ENCODE data around the gene OR2AT4. TPM values are rescaled to one million over a fixed set of nuclear protein-coding genes. Genes with fewer than 3 reads are reported as not detected.

Gene OR2AT4
- total RNA-seq, 1 donor from 2014 or later: not detected

- TF ChIP-seq CTCF (IDR thresholded peaks at IDR 0.05): no peak
- no peak for DNase-seq (ENCODE audit: low spot score)
- no peak overlapping the region for H3K4me3 Mint-ChIP-seq (ENCODE audit: unreplicated experiment)
- H3K27me3 Mint-ChIP-seq (ENCODE audit: low read depth): peaks cover 35% of the 10 kb centered on the region
- H3K27ac Mint-ChIP-seq (ENCODE audit: unreplicated experiment): no peak overlapping the region
- H3K36me3 Mint-ChIP-seq (ENCODE audit: low read depth): peaks cover 1% of the 10 kb centered on the region
- H3K9me3 Mint-ChIP-seq (ENCODE audit: low read depth): no peaks in the 10 kb centered on the region
- peaks cover 4% of the 10 kb centered on the region for H3K4me1 Mint-ChIP-seq (ENCODE audit: low read depth)
Observed at GRCh38 chr11:75068559-75068958, 28.1 kb downstream of the OR2AT4 start.

GRCh38 chr11:75066061-75066460 lies 30.6 kb downstream of the OR2AT4 start:
- Mint-ChIP-seq H3K4me1 (ENCODE audit: low read depth) (no peaks in the 10 kb centered on the region), H3K27ac (ENCODE audit: unreplicated experiment) (no peak overlapping the region), H3K4me3 (ENCODE audit: unreplicated experiment) (no peak overlapping the region), H3K36me3 (ENCODE audit: low read depth) (peaks cover 1% of the 10 kb centered on the region), H3K9me3 (ENCODE audit: low read depth) (no peaks in the 10 kb centered on the region), H3K27me3 (ENCODE audit: low read depth) (peaks cover 23% of the 10 kb centered on the region)
- TF ChIP-seq CTCF (IDR thresholded peaks at IDR 0.05): no peak
- DNase-seq (ENCODE audit: low spot score): no peak

GRCh38 chr11:75063741-75064314 lies 32.8 kb downstream of the OR2AT4 start:
- TF ChIP-seq CTCF (IDR thresholded peaks at IDR 0.05): no peak
- Mint-ChIP-seq H3K27ac (ENCODE audit: unreplicated experiment) (no peak overlapping the region), H3K4me1 (ENCODE audit: low read depth) (no peaks in the 10 kb centered on the region), H3K9me3 (ENCODE audit: low read depth) (no peaks in the 10 kb centered on the region), H3K36me3 (ENCODE audit: low read depth) (peaks cover 3% of the 10 kb centered on the region), H3K27me3 (ENCODE audit: low read depth) (peaks cover 22% of the 10 kb centered on the region), H3K4me3 (ENCODE audit: unreplicated experiment) (no peak overlapping the region)
- no peak for DNase-seq (ENCODE audit: low spot score)

- Mint-ChIP-seq H3K9me3 (ENCODE audit: low read depth) (no peaks in the 10 kb centered on the region), H3K27me3 (ENCODE audit: low read depth) (peaks cover 9% of the 10 kb centered on the region), H3K27ac (ENCODE audit: unreplicated experiment) (no peak overlapping the region), H3K4me3 (ENCODE audit: unreplicated experiment) (no peak overlapping the region), H3K36me3 (ENCODE audit: low read depth) (peaks cover 3% of the 10 kb centered on the region), H3K4me1 (ENCODE audit: low read depth) (peaks cover under 1% of the 10 kb centered on the region)
- no peak for DNase-seq (ENCODE audit: low spot score)
- no peak for TF ChIP-seq CTCF (IDR thresholded peaks at IDR 0.05)
Observed at GRCh38 chr11:75059299-75059698, 37.4 kb downstream of the OR2AT4 start.

- H3K36me3 Mint-ChIP-seq (ENCODE audit: low read depth): peaks cover 6% of the 10 kb centered on the region
- TF ChIP-seq CTCF (IDR thresholded peaks at IDR 0.05): no peak
- peaks cover 6% of the 10 kb centered on the region for H3K27me3 Mint-ChIP-seq (ENCODE audit: low read depth)
- peaks cover 20% of the 10 kb centered on the region for H3K9me3 Mint-ChIP-seq (ENCODE audit: low read depth)
- DNase-seq (ENCODE audit: low spot score): no peak
- no peak overlapping the region for H3K27ac Mint-ChIP-seq (ENCODE audit: unreplicated experiment)
- no peak overlapping the region for H3K4me3 Mint-ChIP-seq (ENCODE audit: unreplicated experiment)
- peaks cover 5% of the 10 kb centered on the region for H3K4me1 Mint-ChIP-seq (ENCODE audit: low read depth)
Observed at GRCh38 chr11:75056814-75057213, 39.9 kb downstream of the OR2AT4 start.

All from chondrocyte (in vitro differentiated cells).